ENCODE results near the gene CLEC3A. TPM values are rescaled to one million over a fixed set of nuclear protein-coding genes. Genes with fewer than 3 reads are reported as not detected.

Gene CLEC3A
- total RNA-seq, 1 experiment from 2014 or later: not detected

GRCh38 chr16:77995843-77996455, 26.4 kb upstream of the CLEC3A start:
- ChIA-PET CTCF (no interaction called here), POLR2A (no interaction called here), RAD21 (ENCODE audit: low non-redundant PET in 1 of 2, low total read pairs in 2 of 2, uncharacterized antibody in 2 of 2, unreplicated experiment in 2 of 2) (no interaction called here)
- Histone ChIP-seq H3K4me1 (ENCODE audit: control insufficient read depth in 1 of 2, insufficient read depth in 2 of 2, low read length in 2 of 2) (peaks cover 0 to 7% of the 10 kb centered on the region in 2 experiments; a peak in 2 of 4 replicates), H3K79me2 (ENCODE audit: insufficient read depth, low read length) (no peaks in the 10 kb centered on the region), H4K20me1 (ENCODE audit: insufficient read depth) (no peaks in the 10 kb centered on the region), H3K9me3 (ENCODE audit: control insufficient read depth in 1 of 2, insufficient read depth in 1 of 2, low read depth in 1 of 2, low read length in 2 of 2) (peaks cover 0 to 5% of the 10 kb centered on the region in 2 experiments; a peak in 1 of 4 replicates), H3K36me3 (ENCODE audit: control insufficient read depth in 1 of 2, insufficient read depth in 2 of 2, low read length in 2 of 2) (no peaks in the 10 kb centered on the region), H3K4me3 (replicated peaks in 1 of 2; ENCODE audit: low read depth in 1 of 2, low read length in 2 of 2) (no peak overlapping the region), H2AFZ (ENCODE audit: low read depth, low read length, poor library complexity, severe bottlenecking) (no peak overlapping the region), H3K9me2 (ENCODE audit: insufficient read depth) (no peaks in the 10 kb centered on the region), H3K27me3 (ENCODE audit: insufficient read depth, low read length) (no peaks in the 10 kb centered on the region), H3K27ac (ENCODE audit: low read depth, low read length) (no peak overlapping the region), H3K4me2 (ENCODE audit: low read length) (no peak overlapping the region), H3K9ac (ENCODE audit: low read length) (no peak overlapping the region)
- intact Hi-C loops (cut with micrococcal nuclease): no loop called here
- ATAC-seq: no peak
- TF ChIP-seq ELF1 (IDR thresholded peaks at IDR 0.05; ENCODE audit: borderline replicate concordance, low read depth): no peak
- no peak for TF ChIP-seq EZH2phosphoT487 (IDR thresholded peaks at IDR 0.05; ENCODE audit: borderline replicate concordance)
- no peak for TF ChIP-seq ZBTB33 (IDR thresholded peaks at IDR 0.05; ENCODE audit: extremely low read depth, insufficient replicate concordance, low read length)
- no peak for TF ChIP-seq TCF7L2 (IDR thresholded peaks at IDR 0.05; ENCODE audit: borderline replicate concordance, extremely low read depth, insufficient read depth, insufficient read length)
- no peak for TF ChIP-seq CTCF (IDR thresholded peaks at IDR 0.05 in 2 of 3, conservative IDR thresholded peaks at IDR 0.05 in 1 of 3; ENCODE audit: borderline replicate concordance in 1 of 3, insufficient read depth in 1 of 3, low read depth in 2 of 3, low read length in 2 of 3)
- no peak for TF ChIP-seq POLR2A (IDR thresholded peaks at IDR 0.05; ENCODE audit: borderline replicate concordance, extremely low read depth, insufficient read depth, insufficient read length)
- no peak for TF ChIP-seq EGR1 (IDR thresholded peaks at IDR 0.05; ENCODE audit: low read depth)
- TF ChIP-seq EZH2 (IDR thresholded peaks at IDR 0.05): no peak
- no peak for TF ChIP-seq CBX3 (IDR thresholded peaks at IDR 0.05; ENCODE audit: low read depth)
- BruUV-seq (replicated peaks): no TSS peak
- DNase-seq (ENCODE audit: low read depth, low spot score): no peak
